Activated B cell treated with CpG ODN at 0.5 μM for 24 hours (primary cell): ENCODE results near the gene IPPK. TPM values are rescaled to one million over a fixed set of nuclear protein-coding genes. Genes with fewer than 3 reads are reported as not detected.

ENCODE experiments used
- ATAC-seq: fragments of 200-7000 bp; cut with Tn5 transposase; one replicate; pipeline ENCODE4 v1.10.0; 2021; ENCODE audit warnings: low read depth, mild to moderate bottlenecking, moderate library complexity
- CTCF ChIA-PET: fragments of 350-600 bp; sonication (Branson Sonifier 250); formaldehyde crosslinking; loops from one replicate; lab custom pipeline; 2021; ENCODE audit warnings: antibody characterized with exemption; lab: Charles Lee
- POLR2A ChIA-PET: fragments of 350-600 bp; sonication (Branson Sonifier 250); formaldehyde crosslinking; loops from one replicate; lab custom pipeline; 2021; ENCODE audit warnings: antibody characterized with exemption; lab: Charles Lee
- DNase-seq: peaks from one replicate; pipeline ENCODE4 v3.0.0; 2022
- H3K27ac Mint-ChIP-seq: one replicate; pipeline ENCODE4 v1.8.0; 2020; ENCODE audit warnings: mixed read lengths
- H3K27me3 Mint-ChIP-seq: one replicate; pipeline ENCODE4 v1.8.0; 2021; ENCODE audit warnings: mixed read lengths
- H3K36me3 Mint-ChIP-seq: one replicate; pipeline ENCODE4 v1.8.0; 2021; ENCODE audit warnings: low read depth, mixed read lengths
- H3K4me1 Mint-ChIP-seq: one replicate; pipeline ENCODE4 v1.8.0; 2021; ENCODE audit warnings: mixed read lengths
- H3K4me3 Mint-ChIP-seq: one replicate; pipeline ENCODE4 v1.8.0; 2020; ENCODE audit warnings: mild to moderate bottlenecking, mixed read lengths
- H3K9me3 Mint-ChIP-seq: one replicate; pipeline ENCODE4 v1.8.0; 2020; ENCODE audit warnings: mixed read lengths
- intact Hi-C: fragments of 100-400 bp; cut with micrococcal nuclease; formaldehyde crosslinking; loops from one replicate; pipeline ENCODE4 v1.15.1; 2024
- total RNA-seq: library from RNA; stranded (reverse); gene quantifications from 2 replicates; pipeline ENCODE4 v1.2.3, GENCODE V29; 2022
- TF ChIP-seq, protein P1 (sequence below): fragments of 200-600 bp; IDR thresholded peaks from one replicate; pipeline ENCODE4 v1.8.0; 2022; ENCODE audit warnings: antibody characterized with exemption, mild to moderate bottlenecking

The IPPK gene
- total RNA-seq, 1 donor from 2014 or later: 9.7 TPM

DNA sequence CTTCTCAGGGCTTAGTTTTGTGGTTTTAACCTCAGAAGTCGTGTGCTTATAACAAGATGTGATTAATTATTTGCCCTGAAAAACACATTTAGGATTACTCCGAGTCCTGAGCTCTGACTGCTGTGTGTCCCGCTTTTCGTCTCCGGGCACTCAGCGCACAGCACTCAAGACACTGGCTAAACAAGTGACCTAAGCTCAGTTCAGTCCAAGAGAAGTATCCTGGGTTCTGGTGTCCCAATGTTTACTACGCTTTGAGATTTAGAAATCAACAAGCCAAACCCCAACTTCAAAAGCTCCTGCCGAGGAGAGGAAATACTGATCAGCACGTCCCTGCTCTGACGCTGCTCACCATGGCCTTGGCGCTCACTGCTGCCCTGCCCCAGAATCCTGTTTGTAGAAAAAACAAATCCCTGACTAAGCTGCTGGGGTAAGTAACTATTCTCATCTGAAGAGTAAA is 53.2 kb downstream of the IPPK start:
- Mint-ChIP-seq H3K27ac (no peak overlapping the region), H3K4me3 (no peak overlapping the region), H3K27me3 (no peaks in the 10 kb centered on the region), H3K4me1 (no peaks in the 10 kb centered on the region), H3K36me3 (peaks cover 86% of the 10 kb centered on the region), H3K9me3 (no peaks in the 10 kb centered on the region)
- TF ChIP-seq, protein P1, sequence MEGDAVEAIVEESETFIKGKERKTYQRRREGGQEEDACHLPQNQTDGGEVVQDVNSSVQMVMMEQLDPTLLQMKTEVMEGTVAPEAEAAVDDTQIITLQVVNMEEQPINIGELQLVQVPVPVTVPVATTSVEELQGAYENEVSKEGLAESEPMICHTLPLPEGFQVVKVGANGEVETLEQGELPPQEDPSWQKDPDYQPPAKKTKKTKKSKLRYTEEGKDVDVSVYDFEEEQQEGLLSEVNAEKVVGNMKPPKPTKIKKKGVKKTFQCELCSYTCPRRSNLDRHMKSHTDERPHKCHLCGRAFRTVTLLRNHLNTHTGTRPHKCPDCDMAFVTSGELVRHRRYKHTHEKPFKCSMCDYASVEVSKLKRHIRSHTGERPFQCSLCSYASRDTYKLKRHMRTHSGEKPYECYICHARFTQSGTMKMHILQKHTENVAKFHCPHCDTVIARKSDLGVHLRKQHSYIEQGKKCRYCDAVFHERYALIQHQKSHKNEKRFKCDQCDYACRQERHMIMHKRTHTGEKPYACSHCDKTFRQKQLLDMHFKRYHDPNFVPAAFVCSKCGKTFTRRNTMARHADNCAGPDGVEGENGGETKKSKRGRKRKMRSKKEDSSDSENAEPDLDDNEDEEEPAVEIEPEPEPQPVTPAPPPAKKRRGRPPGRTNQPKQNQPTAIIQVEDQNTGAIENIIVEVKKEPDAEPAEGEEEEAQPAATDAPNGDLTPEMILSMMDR: no peak
- ATAC-seq: no peak
- DNase-seq: no peak
- POLR2A ChIA-PET: no interaction called here
- CTCF ChIA-PET: no interaction called here
- intact Hi-C loops: no loop called here

GRCh38 chr9:92616199-92616641 is 53.7 kb downstream of the IPPK start:
- TF ChIP-seq, protein P1: no peak
- CTCF ChIA-PET: no interaction called here
- no peaks in the 10 kb centered on the region for H3K27me3 Mint-ChIP-seq
- POLR2A ChIA-PET: no interaction called here
- no peaks in the 10 kb centered on the region for H3K4me1 Mint-ChIP-seq
- no peaks in the 10 kb centered on the region for H3K9me3 Mint-ChIP-seq
- H3K36me3 Mint-ChIP-seq: peaks cover 87% of the 10 kb centered on the region
- ATAC-seq (no peak), DNase-seq (no peak)
- no peak overlapping the region for H3K27ac Mint-ChIP-seq
- intact Hi-C loops: no loop called here
- H3K4me3 Mint-ChIP-seq: no peak overlapping the region

GRCh38 chr9:92615790-92616189 is 54.1 kb downstream of the IPPK start:
- H3K4me3 Mint-ChIP-seq: no peak overlapping the region
- POLR2A ChIA-PET: no interaction called here
- intact Hi-C loops: no loop called here
- peaks cover 90% of the 10 kb centered on the region for H3K36me3 Mint-ChIP-seq
- H3K9me3 Mint-ChIP-seq: no peaks in the 10 kb centered on the region
- CTCF ChIA-PET: no interaction called here
- no peaks in the 10 kb centered on the region for H3K27me3 Mint-ChIP-seq
- no peak for DNase-seq
- TF ChIP-seq, protein P1: no peak
- ATAC-seq: no peak
- no peak overlapping the region for H3K27ac Mint-ChIP-seq
- no peaks in the 10 kb centered on the region for H3K4me1 Mint-ChIP-seq

DNA sequence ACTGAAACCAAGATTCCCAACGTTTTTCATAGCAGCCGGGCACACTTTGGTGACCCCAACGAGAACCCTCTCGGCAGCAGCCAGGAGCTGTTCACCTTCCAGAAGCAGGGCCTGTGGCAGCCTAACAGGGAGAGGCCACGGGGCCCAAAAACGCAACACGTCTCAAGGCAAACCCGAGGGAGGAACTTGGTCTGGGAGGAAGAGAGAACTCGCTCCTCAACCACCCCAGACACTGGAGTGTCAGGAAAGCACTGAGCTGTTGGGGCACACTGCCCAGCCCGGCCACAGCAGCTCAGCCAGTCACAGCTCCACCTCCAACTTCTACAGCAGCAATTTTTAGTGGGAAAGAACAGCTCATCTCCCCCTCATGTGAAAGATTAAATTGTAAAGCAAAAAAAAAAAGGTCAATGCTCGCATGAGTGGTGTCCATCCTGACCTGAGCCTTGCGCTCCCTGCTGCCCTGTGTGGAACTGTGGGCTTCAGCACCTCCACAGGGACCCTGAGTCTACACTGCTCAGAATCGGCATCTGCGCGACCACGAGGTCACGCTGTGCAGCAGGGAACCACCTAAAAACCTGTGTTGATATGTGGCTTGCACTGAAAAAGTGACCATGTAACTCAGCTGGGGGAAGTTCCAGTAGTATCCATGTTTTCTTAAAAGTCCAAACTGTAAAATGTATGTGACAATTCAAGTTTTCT is 55.0 kb downstream of the IPPK start:
- H3K4me1 Mint-ChIP-seq: no peaks in the 10 kb centered on the region
- H3K4me3 Mint-ChIP-seq: no peak overlapping the region
- H3K27ac Mint-ChIP-seq: no peak overlapping the region
- intact Hi-C loops: no loop called here
- ChIA-PET CTCF (no interaction called here), POLR2A (no interaction called here)
- no peaks in the 10 kb centered on the region for H3K27me3 Mint-ChIP-seq
- H3K9me3 Mint-ChIP-seq: no peaks in the 10 kb centered on the region
- ATAC-seq (no peak), DNase-seq (no peak)
- TF ChIP-seq, protein P1: no peak
- peaks cover 85% of the 10 kb centered on the region for H3K36me3 Mint-ChIP-seq

DNA sequence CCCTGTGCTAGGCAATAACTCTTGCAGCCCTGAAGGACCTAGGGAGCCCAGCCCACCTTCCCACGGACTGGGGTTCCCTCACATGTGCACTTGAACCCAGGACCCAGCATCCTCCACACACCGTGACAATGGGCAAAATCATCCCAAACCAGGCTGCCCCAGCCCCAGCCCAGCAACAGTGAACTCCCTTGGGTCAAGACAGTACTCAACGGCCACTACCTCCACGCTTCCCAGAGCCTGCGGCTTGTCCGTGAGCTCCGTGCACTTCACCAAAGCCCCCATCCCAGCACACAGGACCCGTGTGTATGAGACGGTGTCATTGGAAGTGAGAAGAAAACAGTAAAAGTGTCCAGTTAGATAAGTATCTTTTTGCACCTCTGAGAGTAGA is 55.8 kb downstream of the IPPK start:
- Mint-ChIP-seq H3K4me1 (no peaks in the 10 kb centered on the region), H3K4me3 (no peak overlapping the region), H3K36me3 (peaks cover 78% of the 10 kb centered on the region), H3K27me3 (no peaks in the 10 kb centered on the region), H3K9me3 (no peaks in the 10 kb centered on the region), H3K27ac (no peak overlapping the region)
- ChIA-PET POLR2A (no interaction called here), CTCF (no interaction called here)
- ATAC-seq (no peak), DNase-seq (no peak)
- TF ChIP-seq, protein P1: no peak
- intact Hi-C loops: no loop called here
